Glomerular visceral epithelial cell (primary cell): Measurements from ENCODE around the gene BPIFB2.
"Not testable (repeated sequence)": the region's sequence is repeated elsewhere in the genome, so short reads cannot be mapped to it uniquely, and the experiment has no call there.

Source experiments
- DNase-seq: peaks from one replicate; pipeline ENCODE4 v3.0.0-alpha.2; 2016; ENCODE audit errors: extremely low spot score

Gene BPIFB2

GRCh38 chr20:33042983-33043730 lies 35.7 kb downstream of the BPIFB2 start:
- DNase-seq = no peak

GRCh38 chr20:33043731-33044181 lies 36.3 kb downstream of the BPIFB2 start:
- DNase-seq = no peak

GRCh38 chr20:33045129-33045721 lies 37.7 kb downstream of the BPIFB2 start:
- DNase-seq = not testable (repeated sequence)

- DNase-seq = no peak
These were observed 38.9 kb downstream of the BPIFB2 start for GRCh38 chr20:33046412-33046811.

GRCh38 chr20:33051333-33051732 lies 43.8 kb downstream of the BPIFB2 start:
- no peak for DNase-seq

- DNase-seq = no peak
These were observed 46.0 kb downstream of the BPIFB2 start, which contains the start of gene BPIFB3 for GRCh38 chr20:33053291-33054106. TSS of gene BPIFB3 (plus strand) at chr20:33053903. CDS start at chr20:33055436, 1,533 bp downstream.

- DNase-seq = no peak
These were observed 46.9 kb downstream of the BPIFB2 start for GRCh38 chr20:33054381-33054780.

- no peak for DNase-seq
These were observed 47.3 kb downstream of the BPIFB2 start for GRCh38 chr20:33054791-33055190.

GRCh38 chr20:33059136-33059535 lies 51.6 kb downstream of the BPIFB2 start:
- DNase-seq = no peak

- no peak for DNase-seq
These were observed 52.4 kb downstream of the BPIFB2 start for GRCh38 chr20:33059741-33060390.

GRCh38 chr20:33061658-33062028 lies 54.1 kb downstream of the BPIFB2 start:
- no peak for DNase-seq

- no peak for DNase-seq
These were observed 54.8 kb downstream of the BPIFB2 start for GRCh38 chr20:33062105-33062824.

- DNase-seq = no peak
These were observed 55.3 kb downstream of the BPIFB2 start for GRCh38 chr20:33062825-33063149.

GRCh38 chr20:33063271-33063670 lies 55.8 kb downstream of the BPIFB2 start:
- DNase-seq = no peak

GRCh38 chr20:33064572-33065287 lies 57.2 kb downstream of the BPIFB2 start:
- DNase-seq = no peak

GRCh38 chr20:33065785-33066184 lies 58.3 kb downstream of the BPIFB2 start:
- no peak for DNase-seq

GRCh38 chr20:33067806-33068205 lies 60.3 kb downstream of the BPIFB2 start:
- DNase-seq = no peak

- DNase-seq = no peak
These were observed 60.9 kb downstream of the BPIFB2 start for GRCh38 chr20:33068251-33068939.

GRCh38 chr20:33069673-33070072 lies 62.2 kb downstream of the BPIFB2 start:
- DNase-seq = no peak
